ENCODE measurements around the gene MT1H.
"Not testable (repeated sequence)": the region's sequence is repeated elsewhere in the genome, so short reads cannot be mapped to it uniquely, and the experiment has no call there.

Gene MT1H

GRCh38 chr16:56670620-56670934 lies 963 bp downstream of the MT1H start:
- no peak overlapping the region for H3K4me3 ChIP-seq (ENCODE audit: low read depth, low read length)
- TF ChIP-seq CTCF (IDR thresholded peaks at IDR 0.05; ENCODE audit: low read depth, low read length), result no peak

GRCh38 chr16:56671691-56672090 lies 2.1 kb downstream of the MT1H start:
- not testable (repeated sequence) for H3K4me3 ChIP-seq (ENCODE audit: low read depth, low read length)

GRCh38 chr16:56672171-56672570 lies 2.6 kb downstream of the MT1H start:
- not testable (repeated sequence) for H3K4me3 ChIP-seq (ENCODE audit: low read depth, low read length)

GRCh38 chr16:56672761-56673536 lies 3.3 kb downstream of the MT1H start:
- H3K4me3 ChIP-seq (ENCODE audit: low read depth, low read length), result no peak overlapping the region
- no peak for TF ChIP-seq CTCF (IDR thresholded peaks at IDR 0.05; ENCODE audit: low read depth, low read length)

- no peak for TF ChIP-seq CTCF (IDR thresholded peaks at IDR 0.05; ENCODE audit: low read depth, low read length)
Observed at GRCh38 chr16:56673921-56674320, 4.3 kb downstream of the MT1H start.

GRCh38 chr16:56674570-56674969 lies 5.0 kb downstream of the MT1H start:
- not testable (repeated sequence) for H3K4me3 ChIP-seq (ENCODE audit: low read depth, low read length)

More at GRCh38 chr16:56673921-56674320, 4.3 kb downstream of the MT1H start:
- no peak overlapping the region for H3K4me3 ChIP-seq (ENCODE audit: low read depth, low read length)

- no peak overlapping the region for H3K4me3 ChIP-seq (ENCODE audit: low read depth, low read length)
- TF ChIP-seq CTCF (IDR thresholded peaks at IDR 0.05; ENCODE audit: low read depth, low read length), result no peak
Observed at GRCh38 chr16:56675685-56676210, 6.1 kb downstream of the MT1H start.

- no peak for TF ChIP-seq CTCF (IDR thresholded peaks at IDR 0.05; ENCODE audit: low read depth, low read length)
- no peak overlapping the region for H3K4me3 ChIP-seq (ENCODE audit: low read depth, low read length)
Observed at GRCh38 chr16:56677474-56677873, 7.9 kb downstream of the MT1H start.

- H3K4me3 ChIP-seq (ENCODE audit: low read depth, low read length), result no peak overlapping the region
- TF ChIP-seq CTCF (IDR thresholded peaks at IDR 0.05; ENCODE audit: low read depth, low read length), result no peak
Observed at GRCh38 chr16:56679078-56679730, 9.6 kb downstream of the MT1H start.

Data from WI38 (cell line).